Stomach (tissue), 4 donors: Measurements from ENCODE around the gene RBBP9.

Experiments
- CTCF ChIP-seq, 7 experiments: fragments of 450-650 bp in 4 of 7; fragments of 200-600 bp in 3 of 7; sonication (generic) in 3 of 7; IDR thresholded peaks; one replicate each; pipeline ENCODE4 v1.5.1; 2016 to 2019; ENCODE audit warnings: antibody characterized with exemption in 7 of 7, control low read depth in 2 of 7, mild to moderate bottlenecking in 1 of 7
- POLR2A ChIP-seq, 4 donors: fragments of 450-650 bp; IDR thresholded peaks; one replicate each; pipeline ENCODE4 v1.6.1; 2016; ENCODE audit warnings: antibody characterized with exemption in 4 of 4, control low read depth in 2 of 4, mild to moderate bottlenecking in 1 of 4, moderate library complexity in 1 of 4
- POLR2AphosphoS5 ChIP-seq, 3 donors: sonication (generic); formaldehyde crosslinking; IDR thresholded peaks; one replicate each; pipeline ENCODE4 v1.6.1; 2016; ENCODE audit warnings: antibody characterized with exemption in 3 of 3

GRCh38 chr20:18541741-18542140 is 44.7 kb upstream of the RBBP9 start:
- no peak for TF ChIP-seq POLR2AphosphoS5 (IDR thresholded peaks at IDR 0.05)
- TF ChIP-seq POLR2A (IDR thresholded peaks at IDR 0.05): no peak
- no peak for TF ChIP-seq CTCF (IDR thresholded peaks at IDR 0.05)
